ENCODE measurements around the gene TADA2B. TPM values are rescaled to one million over a fixed set of nuclear protein-coding genes. Genes with fewer than 3 reads are reported as not detected.

The TADA2B gene
- total and polyA plus RNA-seq, 2 experiments from 2014 or later, result 2.2 to 14.8 TPM

GRCh38 chr4:7063362-7063761, 20.2 kb downstream of the TADA2B start:
- Histone ChIP-seq H2AFZ (no peak overlapping the region), H4K20me1 (ENCODE audit: insufficient read depth) (no peaks in the 10 kb centered on the region; the same call in 1 of the 2 replicates), H3K4me2 (ENCODE audit: unreplicated experiment) (no peak overlapping the region), H3K4me1 (ENCODE audit: insufficient read depth) (peaks cover 10% of the 10 kb centered on the region), H3K4me3 (no peak overlapping the region), H3K9ac (no peak overlapping the region), H3K36me3 (ENCODE audit: low read depth) (peaks cover 44% of the 10 kb centered on the region), H3K9me3 (ENCODE audit: low read depth) (no peaks in the 10 kb centered on the region), H3K9me2 (ENCODE audit: insufficient read depth) (no peaks in the 10 kb centered on the region), H3K27ac (no peak overlapping the region), H3F3A (ENCODE audit: insufficient read depth) (peaks cover 32% of the 10 kb centered on the region), H3K27me3 (replicated peaks; ENCODE audit: insufficient read depth) (no peaks in the 10 kb centered on the region), H3K79me2 (ENCODE audit: insufficient read depth) (peaks cover 78% of the 10 kb centered on the region)
- WGBS, 2 experiments (ENCODE audit: low coverage in 1 of 2, low lambda C conversion rate in 2 of 2, missing lambda C conversion rate in 2 of 2), result 76 to 78% methylated on average over 4 of the region's 4 CpGs
- no peak for DNase-seq
- TF ChIP-seq EZH2phosphoT487 (IDR thresholded peaks at IDR 0.05; ENCODE audit: insufficient read depth, low read depth), result no peak
- in situ Hi-C loops (cut with MboI), result no loop called here

DNA sequence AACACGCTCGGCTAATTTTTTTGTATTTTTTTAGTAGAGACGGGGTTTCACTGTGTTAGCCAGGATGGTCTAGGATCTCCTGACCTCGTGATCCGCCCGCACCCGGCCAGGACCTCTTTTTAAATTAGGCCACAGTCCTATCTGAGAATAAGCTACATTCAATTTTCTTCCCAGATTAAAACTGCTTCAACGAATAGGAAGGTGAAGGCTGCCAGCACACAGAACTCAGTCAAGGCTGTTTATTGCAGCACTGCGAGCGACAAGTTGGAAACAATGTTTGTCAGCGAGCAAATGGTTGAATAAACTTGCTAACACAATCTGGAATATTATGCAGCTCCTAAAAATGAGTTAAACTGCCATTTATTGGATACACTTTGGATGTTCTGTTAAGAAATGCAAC, 22.8 kb downstream of the TADA2B start:
- Histone ChIP-seq H3K36me3 (ENCODE audit: low read depth) (peaks cover 29% of the 10 kb centered on the region), H3K27me3 (replicated peaks; ENCODE audit: insufficient read depth) (no peaks in the 10 kb centered on the region), H3K9ac (peak overlapping the region; percentile 88; the same call in 1 of the 2 replicates), H3K4me3 (peak overlapping the region; percentile 85; the same call in 1 of the 2 replicates), H3F3A (ENCODE audit: insufficient read depth) (peaks cover 10% of the 10 kb centered on the region; the same call in 1 of the 2 replicates), H3K9me2 (ENCODE audit: insufficient read depth) (no peaks in the 10 kb centered on the region), H3K9me3 (ENCODE audit: low read depth) (no peaks in the 10 kb centered on the region), H4K20me1 (ENCODE audit: insufficient read depth) (no peaks in the 10 kb centered on the region; the same call in 1 of the 2 replicates), H3K4me1 (ENCODE audit: insufficient read depth) (peaks cover 10% of the 10 kb centered on the region), H3K79me2 (ENCODE audit: insufficient read depth) (peaks cover 60% of the 10 kb centered on the region), H2AFZ (no peak overlapping the region), H3K27ac (no peak overlapping the region), H3K4me2 (ENCODE audit: unreplicated experiment) (peak overlapping the region; percentile 90)
- WGBS, 2 experiments (ENCODE audit: low coverage in 1 of 2, low lambda C conversion rate in 2 of 2, missing lambda C conversion rate in 2 of 2), result 85 to 88% methylated on average over 11 of the region's 11 CpGs
- in situ Hi-C loops (cut with MboI), result no loop called here
- TF ChIP-seq EZH2 (IDR thresholded peaks at IDR 0.05; ENCODE audit: insufficient read depth, poor library complexity, severe bottlenecking) (no peak), EZH2phosphoT487 (IDR thresholded peaks at IDR 0.05; ENCODE audit: insufficient read depth, low read depth) (no peak)
- DNase-seq, result no peak

DNA sequence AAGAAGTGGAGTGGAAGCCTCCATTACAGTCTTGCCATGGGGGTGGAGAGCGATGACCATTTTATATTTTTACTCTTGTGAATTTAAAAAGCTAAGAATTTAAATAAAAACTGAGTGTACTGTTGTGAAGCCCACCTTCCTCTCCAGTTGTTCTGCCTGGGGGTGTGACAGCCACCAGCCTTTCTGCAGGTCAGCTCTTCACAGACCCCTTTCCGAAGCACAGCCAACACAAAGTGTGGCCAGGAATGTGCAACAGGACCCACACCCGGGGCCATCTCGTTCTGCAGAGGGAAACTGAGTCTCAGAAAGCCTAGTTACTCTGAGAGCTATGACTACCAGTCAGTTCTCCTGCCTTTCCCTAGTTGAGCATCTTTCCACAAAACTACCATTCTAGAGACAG, 23.3 kb downstream of the TADA2B start:
- TF ChIP-seq EZH2 (IDR thresholded peaks at IDR 0.05; ENCODE audit: insufficient read depth, poor library complexity, severe bottlenecking) (no peak), EZH2phosphoT487 (IDR thresholded peaks at IDR 0.05; ENCODE audit: insufficient read depth, low read depth) (no peak)
- H3K27ac ChIP-seq, result 0 out of 2 replicates have a peak overlapping the region, but pooled peaks have one; percentile 67
- peak overlapping the region; percentile 85 for H3K4me3 ChIP-seq
- H3K4me2 ChIP-seq (ENCODE audit: unreplicated experiment), result peak overlapping the region; percentile 90
- in situ Hi-C loops (cut with MboI), result no loop called here
- 0 out of 2 replicates have a peak, but pooled peaks cover 6% of the 10 kb centered on the region for H3F3A ChIP-seq (ENCODE audit: insufficient read depth)
- no peaks in the 10 kb centered on the region for H3K9me3 ChIP-seq (ENCODE audit: low read depth)
- peaks cover 60% of the 10 kb centered on the region for H3K79me2 ChIP-seq (ENCODE audit: insufficient read depth)
- H2AFZ ChIP-seq, result no peak overlapping the region
- WGBS, 2 experiments (ENCODE audit: low coverage in 1 of 2, low lambda C conversion rate in 2 of 2, missing lambda C conversion rate in 2 of 2), result 60 to 68% methylated on average over 4 of the region's 4 CpGs
- H3K9ac ChIP-seq, result peak overlapping the region; percentile 88
- DNase-seq, result no peak
- no peaks in the 10 kb centered on the region for H3K9me2 ChIP-seq (ENCODE audit: insufficient read depth)
- no peaks in the 10 kb centered on the region; the same call in 1 of the 2 replicates for H4K20me1 ChIP-seq (ENCODE audit: insufficient read depth)
- peaks cover 24% of the 10 kb centered on the region for H3K36me3 ChIP-seq (ENCODE audit: low read depth)
- H3K4me1 ChIP-seq (ENCODE audit: insufficient read depth), result peaks cover 10% of the 10 kb centered on the region
- H3K27me3 ChIP-seq (replicated peaks; ENCODE audit: insufficient read depth), result no peaks in the 10 kb centered on the region

DNA sequence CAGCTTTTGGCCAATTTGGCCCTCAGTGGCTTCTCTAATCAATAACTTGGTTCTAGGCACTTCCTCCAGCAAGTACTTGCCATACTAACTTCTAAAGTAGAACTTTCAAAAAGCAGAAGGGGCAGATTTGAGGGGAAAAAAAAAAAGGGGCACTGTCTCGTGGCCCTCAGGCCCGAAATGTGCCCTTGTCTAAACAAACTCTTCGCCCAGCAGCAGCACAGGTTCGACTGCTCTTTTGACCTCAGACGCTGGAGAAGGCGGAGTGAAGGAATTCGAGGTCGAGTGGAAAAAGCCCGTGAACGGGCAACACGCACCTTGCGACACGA, 23.9 kb downstream of the TADA2B start:
- Histone ChIP-seq H3K36me3 (ENCODE audit: low read depth) (peaks cover 18% of the 10 kb centered on the region), H3K79me2 (ENCODE audit: insufficient read depth) (peaks cover 55% of the 10 kb centered on the region), H3K27ac (peak overlapping the region; percentile 67), H3K9me2 (ENCODE audit: insufficient read depth) (no peaks in the 10 kb centered on the region), H2AFZ (peak overlapping the region; percentile 70; the same call in 1 of the 2 replicates), H3K4me1 (ENCODE audit: insufficient read depth) (peaks cover 10% of the 10 kb centered on the region), H3K9ac (peak overlapping the region; percentile 88), H3K27me3 (replicated peaks; ENCODE audit: insufficient read depth) (no peaks in the 10 kb centered on the region), H3K4me3 (peak overlapping the region; percentile 85), H3F3A (ENCODE audit: insufficient read depth) (0 out of 2 replicates have a peak, but pooled peaks cover under 1% of the 10 kb centered on the region), H3K4me2 (ENCODE audit: unreplicated experiment) (peak overlapping the region; percentile 90), H4K20me1 (ENCODE audit: insufficient read depth) (no peaks in the 10 kb centered on the region; the same call in 1 of the 2 replicates), H3K9me3 (ENCODE audit: low read depth) (no peaks in the 10 kb centered on the region)
- DNase-seq, result no peak
- 2 to 5% methylated on average over 13 of the region's 13 CpGs for WGBS, 2 experiments (ENCODE audit: low coverage in 1 of 2, low lambda C conversion rate in 2 of 2, missing lambda C conversion rate in 2 of 2)
- TF ChIP-seq EZH2 (IDR thresholded peaks at IDR 0.05; ENCODE audit: insufficient read depth, poor library complexity, severe bottlenecking) (no peak), EZH2phosphoT487 (IDR thresholded peaks at IDR 0.05; ENCODE audit: insufficient read depth, low read depth) (no peak)
- in situ Hi-C loops (cut with MboI), result no loop called here
